HG03571 (cell line): ENCODE results near the gene CCDC154.
"Not testable (repeated sequence)": the region's sequence is repeated elsewhere in the genome, so short reads cannot be mapped to it uniquely, and the experiment has no call there.

Source experiments
- ATAC-seq: cut with Tn5 transposase; IDR thresholded peaks from one replicate; pipeline ENCODE4 v1.9.1; 2021; ENCODE audit not compliant: unreplicated experiment

CCDC154 gene

DNA sequence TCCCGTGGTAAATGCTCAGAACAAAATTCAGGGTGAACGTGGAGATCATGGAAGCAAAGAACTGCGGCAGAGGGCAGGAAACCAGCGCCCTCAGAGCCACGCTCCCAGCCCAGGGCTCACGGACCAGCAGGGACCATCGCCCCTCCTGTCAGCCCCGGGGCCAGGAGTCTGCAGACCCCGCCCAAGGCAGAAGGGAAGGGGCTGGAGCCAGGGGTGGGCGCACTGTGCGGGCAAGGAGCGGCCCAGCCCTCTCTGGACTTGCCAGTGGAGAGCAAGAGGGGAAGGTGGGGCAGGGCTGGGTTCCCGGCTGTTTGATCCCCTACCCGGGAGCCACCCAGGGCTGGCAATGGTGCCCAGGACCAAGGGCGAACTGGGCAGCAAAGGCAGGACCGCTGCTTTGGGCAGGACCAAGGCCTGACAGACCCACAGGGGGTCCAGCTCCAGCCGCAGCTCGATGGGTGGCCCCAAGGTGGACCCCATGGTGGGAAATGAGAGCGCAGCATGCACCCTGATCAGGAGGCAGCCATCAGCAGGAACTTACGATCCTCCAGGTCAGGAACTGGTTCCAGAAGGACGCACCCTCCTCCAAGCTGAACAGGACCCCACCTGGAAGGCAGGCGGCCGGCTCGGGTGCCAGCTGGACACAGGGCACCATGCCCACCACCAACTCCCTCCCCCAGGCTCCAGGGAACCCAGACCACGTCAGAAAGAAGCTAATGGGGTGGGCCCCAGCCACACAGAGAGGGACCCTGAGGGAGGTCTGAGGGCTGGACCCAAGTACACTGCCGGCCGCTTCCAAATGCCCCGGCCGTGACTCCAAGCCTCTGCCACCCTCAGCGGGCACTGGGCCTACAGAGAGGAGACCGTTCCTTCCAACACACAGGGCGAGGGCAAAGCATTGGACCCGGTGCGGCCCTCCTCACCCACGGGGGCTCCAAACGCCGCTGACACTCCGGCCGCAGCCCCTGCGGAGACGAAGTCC is 11.1 kb upstream of the CCDC154 start:
- ATAC-seq, result no peak

DNA sequence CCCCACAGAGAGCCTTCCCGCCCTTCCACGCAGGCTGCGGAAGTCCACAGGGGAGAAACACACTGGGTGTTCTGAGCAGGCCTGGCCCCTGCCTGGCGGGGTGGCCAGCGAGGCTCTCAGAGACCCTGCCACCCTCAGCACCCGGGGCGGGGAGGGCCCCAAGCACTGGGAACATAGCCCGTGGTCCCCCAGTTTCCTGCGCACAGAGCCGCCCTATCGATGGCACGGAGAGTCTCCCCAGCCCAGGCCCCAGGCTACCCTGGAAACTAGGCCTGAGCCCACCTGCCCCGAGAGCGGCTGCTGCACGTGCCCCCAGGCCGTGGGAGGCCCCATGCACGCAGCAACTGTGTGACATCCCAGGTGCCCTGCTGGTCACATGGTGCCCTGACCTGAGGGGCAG is 10.2 kb upstream of the CCDC154 start:
- no peak for ATAC-seq

DNA sequence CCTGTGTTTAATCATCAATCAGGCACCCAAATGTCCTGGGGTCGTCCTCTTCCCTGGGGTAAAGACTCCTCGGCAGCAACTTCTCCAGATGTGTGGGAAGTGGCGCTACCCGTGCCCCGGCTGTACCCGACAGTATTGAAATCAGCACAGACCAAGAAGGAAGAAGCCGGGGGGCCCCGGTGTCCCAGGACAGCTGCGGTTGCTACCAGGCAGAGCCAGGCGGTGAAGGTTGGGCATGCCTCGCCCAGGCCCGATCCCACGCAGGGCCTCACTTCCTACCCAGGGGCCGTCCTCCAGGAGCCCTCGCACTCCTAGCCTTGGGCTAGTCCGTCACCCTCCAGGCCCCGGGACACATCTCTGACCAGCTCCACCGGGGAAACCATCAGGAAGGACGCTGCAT is 9.0 kb upstream of the CCDC154 start:
- no peak for ATAC-seq

DNA sequence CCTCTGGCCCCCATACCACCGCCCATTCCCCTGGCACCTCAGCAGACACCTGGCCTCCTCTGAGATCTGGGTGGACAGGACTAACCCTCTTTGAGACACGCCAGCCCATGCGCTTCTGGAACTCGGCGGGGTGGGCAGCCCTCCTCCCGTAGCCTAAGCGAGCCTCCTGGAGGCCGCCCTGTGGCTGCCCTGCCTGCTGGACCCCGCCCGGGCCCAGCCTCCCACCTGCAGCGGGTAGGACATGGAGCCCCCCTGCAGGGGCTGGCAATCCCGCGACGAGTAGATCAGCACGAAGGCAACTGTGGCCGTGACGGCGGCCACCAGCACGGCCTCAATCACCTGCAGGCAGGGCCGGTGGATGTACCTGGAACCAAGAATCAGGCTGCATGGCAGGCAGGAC is 8.2 kb upstream of the CCDC154 start:
- ATAC-seq, result no peak

DNA sequence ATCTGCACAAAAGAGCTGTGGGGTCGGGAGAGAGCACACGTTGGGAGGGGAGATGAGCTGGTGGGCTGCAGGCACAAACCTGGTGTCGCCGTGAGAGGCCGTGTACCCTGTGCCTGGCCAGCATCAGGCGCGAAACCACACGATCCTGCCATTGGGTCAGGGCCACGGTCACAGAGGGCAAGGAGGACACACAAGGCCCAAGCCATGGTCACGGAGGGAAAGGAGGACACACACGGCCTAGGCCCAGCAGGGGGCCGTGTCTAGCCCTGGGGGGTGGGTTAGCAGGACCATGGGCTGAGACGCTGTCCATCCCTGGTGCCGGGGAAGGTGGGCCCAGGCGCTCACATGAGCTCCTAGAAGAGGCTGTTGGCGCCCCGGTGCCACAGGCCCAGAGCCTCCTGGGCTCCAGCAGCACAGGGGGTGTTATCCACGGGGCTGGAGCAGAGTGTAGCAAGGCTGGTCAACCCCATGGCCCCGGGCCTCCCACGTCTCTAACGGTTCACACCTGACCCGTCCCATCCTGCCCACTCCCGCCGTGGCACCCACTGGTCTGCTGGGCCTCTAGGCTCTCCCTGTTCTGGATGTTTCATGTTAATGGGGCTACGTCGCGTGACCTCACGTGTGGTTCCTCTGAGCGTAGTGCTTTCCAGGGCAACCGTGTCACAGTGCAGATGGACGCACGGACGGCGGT is 7.5 kb upstream of the CCDC154 start:
- no peak for ATAC-seq

DNA sequence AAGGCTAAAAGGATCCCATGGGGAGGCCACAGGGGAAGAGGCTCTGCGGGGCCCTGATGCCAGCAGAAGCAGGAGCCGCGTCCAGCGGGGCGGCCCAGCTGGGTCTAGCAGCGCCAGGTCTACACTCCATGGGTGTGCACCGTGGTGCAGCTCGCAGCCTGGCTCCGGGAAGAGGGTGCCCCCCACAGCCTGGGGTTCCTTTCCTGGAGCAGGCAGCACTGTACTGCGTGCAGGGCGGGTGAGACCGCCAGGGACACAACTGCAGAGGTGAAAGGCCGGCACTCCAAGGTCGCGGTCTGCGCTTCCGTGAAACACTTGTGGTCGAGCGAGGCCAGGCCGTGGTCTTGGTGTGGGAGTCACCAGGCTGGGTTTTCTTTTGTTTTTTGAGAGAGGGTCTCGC is 6.5 kb upstream of the CCDC154 start:
- no peak for ATAC-seq

DNA sequence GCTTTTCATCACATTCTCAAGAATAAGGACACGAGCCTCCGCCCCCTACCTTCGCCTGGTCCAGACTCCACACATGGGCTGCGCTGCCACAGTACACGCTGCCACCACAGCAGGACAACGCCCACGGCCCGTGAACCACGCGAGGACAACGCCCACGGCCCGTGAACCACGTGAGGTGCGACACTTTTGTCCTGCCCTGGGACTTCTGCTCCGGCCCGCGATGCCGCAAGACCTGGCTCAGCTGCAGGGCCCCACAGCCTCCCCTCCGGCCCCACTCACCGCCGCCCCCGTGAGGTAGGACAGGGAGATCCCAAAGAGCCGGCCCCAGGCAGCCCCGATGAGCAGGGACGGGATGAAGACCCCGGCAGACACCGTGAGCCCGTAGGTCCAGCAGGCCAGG is 5.9 kb upstream of the CCDC154 start:
- no peak for ATAC-seq

DNA sequence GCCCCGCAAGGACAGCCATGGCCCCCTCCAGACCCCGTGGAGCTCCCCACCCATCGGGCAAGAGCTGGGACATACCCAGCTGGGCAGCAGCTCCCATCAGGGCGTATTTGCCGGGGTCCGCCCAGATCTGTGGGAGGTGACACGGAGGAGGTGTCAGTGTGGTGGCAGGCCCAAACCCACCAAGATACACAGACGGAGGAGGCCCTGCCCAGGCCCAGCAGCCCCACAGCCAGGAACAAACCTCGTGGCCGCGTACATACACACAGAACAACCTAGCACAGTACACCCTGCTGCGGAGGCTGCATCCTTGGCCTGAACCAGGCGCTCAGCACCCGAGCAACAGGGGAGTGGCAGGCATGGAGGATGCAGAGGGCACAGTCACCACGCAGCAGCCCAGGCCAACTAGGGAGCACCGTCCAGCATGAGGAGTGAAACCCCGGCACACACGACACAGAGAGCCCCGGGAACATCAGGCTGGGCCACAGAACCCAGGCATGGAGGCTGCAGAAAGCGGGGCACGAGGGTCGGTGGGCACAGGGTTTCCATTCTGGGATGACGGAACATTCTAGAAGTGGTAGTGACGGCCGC is 4.9 kb upstream of the CCDC154 start:
- ATAC-seq, result no peak

DNA sequence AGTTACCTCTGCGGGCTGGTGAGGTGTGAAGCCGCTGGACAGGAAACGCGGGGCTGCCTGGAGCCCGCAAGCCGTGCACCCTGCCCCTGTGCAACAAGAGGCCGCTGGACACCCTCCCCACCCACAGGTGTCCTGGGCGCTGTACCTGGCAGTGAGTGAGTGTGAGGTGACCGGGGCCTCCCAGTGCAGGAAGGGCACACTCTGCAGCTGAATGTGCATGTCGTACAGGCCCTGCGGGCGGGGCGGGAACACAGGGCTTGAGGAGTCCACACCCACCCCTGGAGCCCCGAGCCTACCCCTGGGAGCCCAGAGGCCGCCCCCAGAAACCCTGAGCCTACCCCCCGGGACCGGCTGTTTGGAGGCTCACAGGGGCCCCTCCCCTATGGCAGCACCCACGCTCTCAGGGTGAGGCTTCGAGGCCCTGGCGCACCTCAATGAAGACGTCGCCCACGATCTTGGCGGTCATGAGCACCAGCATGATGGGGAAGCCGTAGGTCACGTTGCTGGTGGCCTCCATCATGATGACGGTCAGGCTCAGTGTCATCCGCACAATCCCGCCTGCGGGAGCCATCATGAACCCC is 4.3 kb upstream of the CCDC154 start:
- ATAC-seq, result no peak

DNA sequence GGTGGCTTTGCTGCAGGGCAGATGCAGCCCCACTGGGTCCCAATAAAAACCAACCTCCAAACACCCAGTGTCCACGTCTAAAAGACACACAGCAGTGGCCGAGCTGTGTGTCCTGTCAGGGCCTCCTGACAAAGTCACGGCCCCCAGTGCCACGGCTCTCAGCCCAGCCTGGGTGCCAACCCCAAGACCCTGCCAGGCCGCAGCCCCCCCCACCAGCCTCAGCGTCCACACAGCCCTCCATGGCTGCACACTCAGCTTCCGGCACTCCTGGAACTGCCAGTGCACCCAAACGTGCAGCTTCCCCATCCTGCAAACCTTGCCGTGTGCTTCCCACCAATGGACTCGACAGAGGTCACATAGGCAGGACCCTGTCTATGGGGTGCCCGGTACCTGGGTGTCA is 3.6 kb upstream of the CCDC154 start:
- no peak for ATAC-seq

DNA sequence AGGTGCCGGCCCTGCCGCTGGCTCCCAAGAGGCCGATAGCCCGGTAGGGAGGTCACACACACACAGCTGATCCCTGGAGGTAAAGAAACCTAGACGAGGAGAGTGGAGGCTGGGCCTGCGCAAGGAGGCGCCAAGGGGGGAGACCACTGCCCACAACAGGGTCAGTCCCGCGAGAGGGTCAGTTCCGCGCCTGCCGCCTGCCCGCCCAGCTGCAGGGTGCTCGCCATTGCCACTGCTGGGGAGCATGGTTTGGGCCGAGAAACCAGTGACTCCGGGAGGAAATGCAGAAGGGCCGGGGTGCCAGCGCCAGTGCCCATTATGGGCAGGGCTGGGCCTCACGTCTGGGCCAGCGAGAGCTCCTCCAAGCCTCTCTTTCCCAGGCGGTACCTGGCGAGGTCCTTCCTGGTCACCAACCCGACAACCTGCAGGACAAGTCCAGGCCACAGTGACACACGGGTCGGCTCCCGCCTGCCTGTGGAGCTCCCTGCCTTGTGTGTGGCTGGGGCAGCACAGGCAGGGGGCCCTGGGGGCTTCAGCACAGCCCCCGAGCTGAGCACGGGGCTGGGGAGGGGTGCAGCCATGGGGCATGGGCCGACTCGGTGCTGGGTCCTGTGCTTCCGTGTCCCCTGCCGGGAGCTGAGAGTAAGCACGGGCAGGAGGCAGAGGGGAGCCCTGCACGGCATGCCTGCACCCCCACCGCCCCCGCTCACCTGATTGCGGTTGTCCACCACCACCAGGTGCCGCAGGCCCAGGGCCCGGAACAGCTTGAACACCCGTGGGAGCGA is 2.1 kb upstream of the CCDC154 start:
- ATAC-seq, result no peak

DNA sequence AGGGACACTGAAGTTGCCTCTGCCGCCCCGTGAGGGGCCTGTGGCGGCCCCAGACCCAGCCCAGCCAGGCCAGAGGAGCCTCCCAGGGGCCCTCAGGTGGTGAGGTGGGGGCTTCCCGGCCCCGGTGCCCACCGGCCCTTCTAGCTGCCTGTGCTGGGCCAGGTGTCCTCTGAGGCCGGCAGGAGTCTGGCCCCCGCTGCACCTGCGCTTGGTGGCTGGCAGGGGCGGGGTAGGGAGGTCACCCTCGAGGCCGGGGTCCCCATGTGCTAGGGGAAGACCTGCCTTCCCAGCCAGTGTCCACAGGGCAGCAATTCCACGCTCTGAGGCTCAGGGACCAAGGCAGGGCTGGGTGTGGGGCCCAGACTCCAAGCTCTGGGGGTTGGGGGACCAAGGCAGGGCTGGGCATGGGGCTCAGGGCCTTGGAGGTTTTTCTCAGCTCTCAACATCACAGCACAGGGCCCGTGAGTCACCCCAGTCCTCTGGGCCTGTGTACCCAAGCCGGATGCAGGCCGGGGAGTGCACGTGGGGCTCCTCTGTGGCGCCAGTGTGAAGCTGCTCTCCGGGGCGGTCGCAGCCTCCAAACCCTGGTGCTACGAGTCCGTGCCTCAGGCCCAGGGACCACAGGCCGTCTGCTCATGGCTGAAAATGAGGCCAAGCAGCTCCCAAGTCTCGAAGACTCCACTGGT is 1.3 kb upstream of the CCDC154 start:
- ATAC-seq, result no peak

DNA sequence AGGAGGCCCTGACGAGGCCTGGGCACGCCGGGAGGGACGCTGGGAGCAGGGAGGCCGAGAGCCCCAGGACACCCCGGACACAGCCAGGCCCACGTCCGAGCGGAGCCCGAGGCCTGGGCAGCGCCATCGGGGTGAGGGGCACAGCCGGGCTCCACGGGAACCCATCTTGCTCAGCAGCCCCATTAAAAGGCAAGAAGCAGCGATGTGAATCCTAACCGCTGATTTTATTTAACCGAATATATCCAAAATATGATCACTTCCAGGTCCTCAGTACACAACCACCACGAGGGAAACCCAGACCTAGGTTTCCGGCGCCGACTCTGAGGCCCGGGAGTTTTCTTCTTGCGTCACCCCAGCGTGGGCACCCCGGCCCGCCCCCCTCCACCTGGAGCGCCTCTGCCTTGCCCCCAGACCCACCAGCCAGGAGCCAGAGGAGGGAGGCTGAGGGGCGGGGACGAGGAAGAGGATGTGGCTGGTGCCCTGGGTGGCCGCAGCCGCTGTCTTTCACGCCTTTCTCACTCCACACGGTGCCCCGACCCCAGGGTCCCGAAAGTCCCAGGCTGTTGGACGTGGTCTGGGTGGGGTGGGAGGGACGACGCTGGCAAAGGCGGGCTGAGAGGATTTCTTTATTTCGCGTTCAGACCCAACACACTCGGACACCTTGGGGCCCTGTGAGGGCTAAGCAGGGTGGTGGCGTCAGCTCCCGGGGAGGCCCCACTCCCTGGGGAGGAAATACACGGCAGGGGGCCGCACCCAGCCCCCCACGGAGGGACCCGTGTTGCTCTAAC is 568 bp upstream of the CCDC154 start:
- no peak for ATAC-seq

DNA sequence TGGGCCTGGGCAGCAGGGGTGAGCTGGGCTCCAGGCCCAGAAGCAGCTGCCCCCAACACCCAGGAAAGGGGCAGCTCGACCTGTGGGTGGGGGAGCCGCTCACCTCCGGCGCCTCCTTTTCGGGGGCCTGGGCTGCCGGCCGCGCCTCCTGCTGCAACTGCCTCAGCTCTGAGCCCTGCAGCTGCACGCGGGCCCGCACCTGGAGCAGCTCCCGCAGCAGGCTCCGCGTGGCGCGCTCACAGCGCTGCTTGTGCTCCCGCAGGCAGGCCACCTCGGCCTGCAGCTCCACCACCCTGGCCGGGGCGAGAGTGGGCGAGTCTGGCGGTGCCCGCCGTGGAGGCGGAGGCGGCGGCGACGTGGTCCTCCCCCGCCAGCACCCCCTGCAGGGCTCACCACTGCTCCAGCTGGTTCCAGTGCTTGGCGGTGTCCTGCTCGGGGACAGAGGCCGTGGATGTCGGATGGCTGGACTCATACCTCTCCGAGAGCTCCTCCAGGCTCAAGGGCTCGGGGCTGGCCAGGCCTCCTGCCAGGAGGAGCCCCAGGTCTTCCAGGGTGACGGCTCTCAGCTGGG is 868 bp downstream of the CCDC154 start:
- no peak for ATAC-seq

DNA sequence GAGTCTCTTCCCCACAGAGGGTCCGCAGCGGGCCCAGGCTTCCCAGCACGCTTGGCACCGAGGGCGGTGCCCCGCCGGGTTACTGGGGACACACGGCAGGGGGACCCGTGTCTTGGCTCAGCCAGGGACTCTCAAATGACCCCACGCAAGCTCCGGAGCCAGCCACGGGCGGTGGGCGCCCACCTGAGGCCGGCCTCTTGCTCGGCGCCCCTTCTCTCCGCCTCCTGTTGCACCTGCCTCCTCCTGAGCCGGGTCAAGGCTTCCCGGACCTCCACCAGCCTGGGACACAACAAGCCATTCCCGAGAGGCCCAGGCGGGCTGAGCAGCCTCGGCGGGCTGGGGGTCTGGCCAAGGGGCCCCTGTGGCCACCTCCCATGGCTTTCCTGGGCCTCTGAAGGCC is 1.7 kb downstream of the CCDC154 start:
- no peak for ATAC-seq

DNA sequence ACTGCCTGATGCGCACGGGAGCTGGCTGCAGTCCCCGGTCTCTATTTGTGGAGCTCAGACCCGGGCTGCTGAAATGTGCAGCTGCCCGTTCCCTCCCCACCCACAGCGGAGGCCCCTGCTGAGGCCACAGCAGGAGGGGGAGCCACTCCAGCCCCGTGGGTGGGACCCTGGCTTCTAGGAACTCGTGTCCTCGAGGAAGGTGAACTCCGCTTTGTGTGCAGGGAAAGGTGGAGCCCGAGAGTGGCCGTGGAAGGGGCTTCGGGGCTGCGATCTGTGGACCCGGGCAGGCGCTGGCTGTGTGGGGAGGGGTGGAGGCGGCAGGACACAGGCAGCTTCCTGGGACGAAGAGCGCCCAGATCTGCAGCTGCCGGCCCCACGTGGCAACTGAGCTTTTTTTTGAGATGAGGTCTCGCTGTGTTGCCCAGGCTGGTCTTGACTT is 2.9 kb downstream of the CCDC154 start:
- ATAC-seq, result no peak

DNA sequence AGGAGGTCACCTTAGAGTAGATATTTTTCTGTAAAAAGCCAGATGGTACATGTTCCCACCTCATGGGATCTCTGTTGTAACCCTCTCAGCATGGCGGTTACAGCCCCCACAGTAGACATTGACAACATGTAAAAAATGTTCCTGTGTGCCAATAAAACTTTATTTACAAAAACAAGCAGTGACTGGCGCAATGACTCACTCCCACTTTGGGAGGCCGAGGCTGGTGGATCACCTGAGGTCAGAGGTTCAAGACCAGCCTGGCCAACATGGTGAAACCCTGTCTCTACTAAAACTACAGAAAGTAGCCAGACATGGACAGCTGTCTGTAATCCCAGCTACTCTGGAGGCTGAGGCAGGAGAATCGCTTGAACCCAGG is 4.7 kb downstream of the CCDC154 start:
- not testable (repeated sequence) for ATAC-seq

DNA sequence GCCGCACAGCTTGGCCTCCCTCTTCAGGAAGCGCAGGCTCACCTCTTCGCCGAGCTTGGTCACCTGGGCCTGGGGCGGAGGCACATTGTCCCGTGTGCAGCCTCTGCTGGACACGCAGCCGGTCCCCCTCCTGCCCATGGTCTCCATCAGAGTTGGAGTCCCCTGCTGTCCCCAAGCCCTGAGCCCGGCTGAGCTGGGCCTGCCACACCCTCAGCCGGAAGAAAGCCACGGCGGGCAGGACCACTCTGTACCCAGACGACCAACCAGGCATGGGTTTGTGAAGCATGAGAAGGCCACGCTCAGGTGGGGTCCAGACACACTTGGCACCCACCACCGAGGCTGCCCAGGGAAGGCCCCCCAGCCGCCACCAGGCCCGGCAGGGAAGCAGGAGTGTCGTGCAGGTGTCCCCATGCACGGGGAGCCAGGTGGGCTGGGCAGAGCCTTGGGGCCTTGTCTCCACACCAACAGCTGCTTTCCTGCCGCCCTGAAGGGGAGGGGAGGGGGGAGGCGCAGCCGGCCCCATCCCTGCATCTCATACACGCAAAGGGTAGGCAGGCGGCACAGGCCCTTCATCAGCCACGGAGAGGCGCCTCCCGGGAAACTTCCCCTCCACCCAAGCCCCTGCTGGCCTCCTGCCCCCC is 5.2 kb downstream of the CCDC154 start:
- ATAC-seq, result no peak
